Sigmoid colon (tissue), 7 donors: ENCODE results near the gene MORN5. TPM values are rescaled to one million over a fixed set of nuclear protein-coding genes. Genes with fewer than 3 reads are reported as not detected.

ENCODE experiments used
- DNase-seq: peaks from one replicate; pipeline ENCODE4 v3.0.0-alpha.2; 2019
- H3K27ac ChIP-seq, 4 donors: fragments of 200-600 bp; sonication (generic); one replicate each; pipeline ENCODE4 v1.5.1; 2016 to 2019; ENCODE audit warnings: mild to moderate bottlenecking in 1 of 4
- H3K27me3 ChIP-seq, 3 donors: fragments of 200-600 bp; sonication (generic); one replicate each; pipeline ENCODE4 v1.5.1; 2019; ENCODE audit warnings: mild to moderate bottlenecking in 1 of 3
- H3K36me3 ChIP-seq, 4 donors: fragments of 200-600 bp; sonication (generic); one replicate each; pipeline ENCODE4 v1.5.1; 2016 to 2019
- H3K4me1 ChIP-seq, 4 donors: fragments of 200-600 bp; sonication (generic); one replicate each; pipeline ENCODE4 v1.5.1; 2017 to 2019
- H3K4me3 ChIP-seq, 4 donors: fragments of 200-600 bp; sonication (generic); one replicate each; pipeline ENCODE4 v1.5.1; 2017 to 2019; ENCODE audit warnings: mild to moderate bottlenecking in 2 of 4, moderate library complexity in 1 of 4
- H3K9me3 ChIP-seq, 4 donors: fragments of 200-600 bp in 3 of 4; sonication (generic) in 3 of 4; one replicate each; pipeline versions ENCODE4 v1.5.1 to v1.6.1; 2013 to 2019
- CTCF ChIP-seq, 4 experiments: fragments of 450-650 bp in 3 of 4; fragments of 200-600 bp in 1 of 4; IDR thresholded peaks; one replicate each; pipeline ENCODE4 v1.5.1; 2016 to 2019; ENCODE audit warnings: antibody characterized with exemption in 4 of 4, mild to moderate bottlenecking in 3 of 4, moderate library complexity in 2 of 4
- EP300 ChIP-seq, 4 donors: sonication (generic); formaldehyde crosslinking; IDR thresholded peaks; one replicate each; pipeline ENCODE4 v1.6.1; 2017; ENCODE audit warnings: antibody characterized with exemption in 4 of 4
- POLR2A ChIP-seq, 2 donors: fragments of 450-650 bp; IDR thresholded peaks; one replicate each; pipeline ENCODE4 v1.6.1; 2016; ENCODE audit warnings: antibody characterized with exemption in 2 of 2, mild to moderate bottlenecking in 2 of 2, moderate library complexity in 2 of 2
- POLR2AphosphoS5 ChIP-seq, 4 donors: sonication (generic); formaldehyde crosslinking; IDR thresholded peaks; one replicate each; pipeline ENCODE4 v1.6.1; 2017; ENCODE audit warnings: antibody characterized with exemption in 4 of 4
- WGBS, 2 donors: extraction: QIAGEN DNeasy Blood & Tissue Kit; methylation state at CpG; one replicate each; pipeline ENCODE4 v1.1.7; 2013; 5-methylcytosine and 5-hydroxymethylcytosine counted together
- intact Hi-C: fragments of 100-400 bp; cut with DNase I; formaldehyde crosslinking; loops from one replicate; pipeline ENCODE4 v1.15.1; 2023
- polyA plus RNA-seq, 3 donors: library from polyadenylated mRNA; stranded (reverse); fragments of 200-250 nt; gene quantifications; one replicate each; pipeline ENCODE4 v1.2.3, GENCODE V29; 2013
- total RNA-seq, 4 donors: library from RNA; depleted of rRNA; stranded (reverse); fragments of >200 nt; gene quantifications; one replicate each; pipeline ENCODE4 v1.1.0, GENCODE V29; 2016
- donor health status: healthy with polysubstance abuse.
- donor health status: Bipolar disorder and iron deficiency.
- donor health status: healthy.

The MORN5 gene
- total and polyA plus RNA-seq, 7 donors = 2.4 to 45.7 (median 30.3) TPM; not detected in 1

GRCh38 chr9:122144836-122145591 is 14.7 kb upstream of the MORN5 start:
- TF ChIP-seq POLR2A (IDR thresholded peaks at IDR 0.05) = no peak
- no peak for TF ChIP-seq CTCF (IDR thresholded peaks at IDR 0.05)
- TF ChIP-seq POLR2AphosphoS5 (IDR thresholded peaks at IDR 0.05) = no peak
- no peak for TF ChIP-seq EP300 (IDR thresholded peaks at IDR 0.05)
- DNase-seq = no peak
- no peak overlapping the region for H3K27ac ChIP-seq
- no peaks in the 10 kb centered on the region for H3K9me3 ChIP-seq
- WGBS, 2 donors = 90 to 92% methylated on average over 3 of the region's 3 CpGs
- H3K4me3 ChIP-seq = no peak overlapping the region
- intact Hi-C loops = no loop called here
- H3K27me3 ChIP-seq = no peaks in the 10 kb centered on the region
- H3K4me1 ChIP-seq = no peaks in the 10 kb centered on the region
- peaks cover 17 to 85% (median 41%) of the 10 kb centered on the region in 4 donors for H3K36me3 ChIP-seq

DNA sequence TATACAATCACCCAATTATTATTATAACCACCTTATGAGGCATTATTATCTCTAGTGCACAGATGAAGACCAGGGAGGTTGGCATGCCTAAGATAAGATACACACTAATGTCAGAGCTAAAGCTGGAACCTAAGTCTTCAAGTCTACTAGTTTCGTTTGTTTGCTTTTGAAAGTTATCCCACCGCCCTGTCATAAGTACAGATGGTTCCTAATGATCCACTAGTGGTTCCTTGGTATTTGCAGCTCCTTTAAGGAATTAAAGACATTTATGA is 14.2 kb upstream of the MORN5 start:
- no peak for DNase-seq
- H3K27me3 ChIP-seq = no peaks in the 10 kb centered on the region
- H3K4me3 ChIP-seq = no peak overlapping the region
- no peaks in the 10 kb centered on the region for H3K9me3 ChIP-seq
- H3K4me1 ChIP-seq = no peaks in the 10 kb centered on the region
- no peak overlapping the region for H3K27ac ChIP-seq
- intact Hi-C loops = no loop called here
- TF ChIP-seq POLR2AphosphoS5 (IDR thresholded peaks at IDR 0.05) (no peak), CTCF (IDR thresholded peaks at IDR 0.05) (no peak), POLR2A (IDR thresholded peaks at IDR 0.05) (no peak), EP300 (IDR thresholded peaks at IDR 0.05) (no peak)
- WGBS, 2 donors = 96% methylated on average over 2 of the region's 2 CpGs
- H3K36me3 ChIP-seq = peaks cover 17 to 88% (median 41%) of the 10 kb centered on the region in 4 donors

DNA sequence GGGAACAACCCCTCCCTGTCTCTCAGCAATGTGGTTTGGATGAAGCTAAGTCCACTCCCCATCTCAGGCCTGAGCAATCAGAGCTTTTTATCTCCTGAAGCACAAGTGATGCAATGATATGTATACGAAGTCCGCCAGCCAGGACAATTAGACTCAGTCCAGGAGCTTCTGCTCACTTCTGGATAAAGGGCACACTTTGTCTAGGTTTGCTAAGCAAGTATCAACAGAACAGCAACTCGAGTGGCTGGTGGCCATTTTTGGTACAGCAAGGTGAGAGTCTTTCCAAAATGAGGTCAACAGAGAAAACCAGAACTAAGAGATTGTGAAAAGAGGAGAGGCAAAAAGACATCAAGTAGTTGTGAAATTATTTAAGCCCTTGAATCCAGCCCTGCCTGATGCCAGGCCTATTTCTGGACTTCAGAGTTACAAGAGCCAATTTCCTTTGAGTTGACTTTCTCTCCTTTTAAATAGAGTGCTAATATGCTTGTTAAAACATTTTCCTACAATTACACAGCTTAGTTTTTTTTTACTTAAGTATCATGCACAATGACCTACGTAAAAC is 8.4 kb upstream of the MORN5 start:
- Histone ChIP-seq H3K4me1 (peaks cover 0 to 14% (median 10%) of the 10 kb centered on the region in 4 donors), H3K36me3 (peaks cover 12 to 56% (median 16%) of the 10 kb centered on the region in 4 donors), H3K27me3 (no peaks in the 10 kb centered on the region), H3K27ac (peak overlapping the region in 1 of 4 donors; percentile 16), H3K9me3 (no peaks in the 10 kb centered on the region), H3K4me3 (no peak overlapping the region)
- 73 to 80% methylated on average over 4 of the region's 4 CpGs for WGBS, 2 donors
- intact Hi-C loops = no loop called here
- DNase-seq = no peak
- TF ChIP-seq POLR2AphosphoS5 (IDR thresholded peaks at IDR 0.05) (no peak), CTCF (IDR thresholded peaks at IDR 0.05) (no peak), EP300 (IDR thresholded peaks at IDR 0.05) (no peak)

GRCh38 chr9:122155796-122156195 is 3.9 kb upstream of the MORN5 start:
- 89 to 91% methylated on average over 4 of the region's 4 CpGs for WGBS, 2 donors
- no peak for DNase-seq
- intact Hi-C loops = no loop called here
- peaks cover 0 to 47% (median 39%) of the 10 kb centered on the region in 4 donors for H3K4me1 ChIP-seq
- H3K4me3 ChIP-seq = no peak overlapping the region
- no peaks in the 10 kb centered on the region for H3K27me3 ChIP-seq
- TF ChIP-seq CTCF (IDR thresholded peaks at IDR 0.05) (no peak), POLR2AphosphoS5 (IDR thresholded peaks at IDR 0.05) (no peak), EP300 (IDR thresholded peaks at IDR 0.05) (no peak), POLR2A (IDR thresholded peaks at IDR 0.05) (no peak)
- H3K9me3 ChIP-seq = no peaks in the 10 kb centered on the region
- H3K27ac ChIP-seq = no peak overlapping the region
- peaks cover 0 to 15% (median 3%) of the 10 kb centered on the region in 4 donors for H3K36me3 ChIP-seq
